HEK293T (cell line): ENCODE results near the gene MAD1L1.

Experiments used
- CTCF ChIA-PET: fragments of 350-600 bp; formaldehyde crosslinking; extraction: SDS; loops from one replicate; lab custom pipeline; 2021; ENCODE audit warnings: antibody characterized with exemption, inconsistent platforms; lab: Yijun Ruan, JAX
- POLR2A ChIA-PET: fragments of 350-600 bp; formaldehyde crosslinking; extraction: SDS; loops from one replicate; lab custom pipeline; 2020; ENCODE audit warnings: antibody characterized with exemption, inconsistent platforms; lab: Yijun Ruan, JAX
- DNase-seq: peaks from one replicate; pipeline ENCODE4 v3.0.0; 2012; ENCODE audit warnings: mixed read lengths; ENCODE audit errors: extremely low spot score
- ARNT ChIP-seq: fragments of 450-650 bp; IDR thresholded peaks from 2 replicates; pipeline ENCODE4 v1.6.1; 2017; ENCODE audit warnings: mild to moderate bottlenecking
- BHLHE40 ChIP-seq: fragments of 450-650 bp; IDR thresholded peaks from 2 replicates; pipeline ENCODE4 v1.6.1; 2016; ENCODE audit warnings: mild to moderate bottlenecking, moderate library complexity, borderline replicate concordance
- CTBP1 ChIP-seq: fragments of 450-650 bp; IDR thresholded peaks from 2 replicates; pipeline ENCODE4 v1.6.1; 2016; ENCODE audit warnings: borderline replicate concordance
- ELF4 ChIP-seq: fragments of 450-650 bp; IDR thresholded peaks from 2 replicates; pipeline ENCODE4 v1.6.1; 2017; ENCODE audit warnings: antibody characterized with exemption
- FOXA1 ChIP-seq: fragments of 450-650 bp; IDR thresholded peaks from 2 replicates; pipeline ENCODE4 v1.6.1; 2016; ENCODE audit warnings: mild to moderate bottlenecking
- FOXK2 ChIP-seq: fragments of 450-650 bp; IDR thresholded peaks from 2 replicates; pipeline ENCODE4 v1.6.1; 2016; ENCODE audit warnings: mild to moderate bottlenecking
- FOXM1 ChIP-seq: fragments of 450-650 bp; IDR thresholded peaks from 2 replicates; pipeline ENCODE4 v1.6.1; 2017; ENCODE audit warnings: mild to moderate bottlenecking, borderline replicate concordance
- HDGF ChIP-seq: fragments of 450-650 bp; IDR thresholded peaks from 2 replicates; pipeline ENCODE4 v1.6.1; 2017; ENCODE audit warnings: antibody characterized with exemption, borderline replicate concordance
- LEF1 ChIP-seq: fragments of 450-650 bp; IDR thresholded peaks from 2 replicates; pipeline ENCODE4 v1.6.1; 2017; ENCODE audit warnings: mild to moderate bottlenecking, borderline replicate concordance
- NFRKB ChIP-seq: fragments of 450-650 bp; IDR thresholded peaks from 2 replicates; pipeline ENCODE4 v1.6.1; 2016; ENCODE audit warnings: mild to moderate bottlenecking, moderate library complexity
- PKNOX1 ChIP-seq: fragments of 450-650 bp; IDR thresholded peaks from 2 replicates; pipeline ENCODE4 v1.6.1; 2016
- SP1 ChIP-seq: fragments of 450-650 bp; IDR thresholded peaks from 2 replicates; pipeline ENCODE4 v1.6.1; 2017
- SUZ12 ChIP-seq: fragments of 450-650 bp; IDR thresholded peaks from 2 replicates; pipeline ENCODE4 v1.6.1; 2016; ENCODE audit warnings: mild to moderate bottlenecking
- TARDBP ChIP-seq: fragments of 450-650 bp; IDR thresholded peaks from 2 replicates; pipeline ENCODE4 v1.6.1; 2016

MAD1L1 gene

GRCh38 chr7:2258661-2259365 is 26.1 kb upstream of the MAD1L1 start:
- CTCF ChIA-PET, result no interaction called here
- POLR2A ChIA-PET, result no interaction called here
- DNase-seq, result no peak
- no peak for TF ChIP-seq HDGF

GRCh38 chr7:2257651-2258050 is 24.9 kb upstream of the MAD1L1 start:
- ChIA-PET POLR2A (interaction anchor here (1.9 kb wide), 1 partner anchor 16 kb away, joined by 5 read pairs; the partner anchor contains the start of genes MRM2 and NUDT1), CTCF (interaction anchor here (0.6 kb wide), 1 partner anchor 294 kb away, joined by 4 read pairs; no protein-coding TSS in a partner anchor)
- TF ChIP-seq BHLHE40 (no peak), SUZ12 (no peak), FOXM1 (no peak), SP1 (no peak), CTBP1 (no peak)
- no peak for DNase-seq

- POLR2A ChIA-PET, result interaction anchor here (1.9 kb wide), 1 partner anchor 15 kb away, joined by 5 read pairs; the partner anchor contains the start of genes MRM2 and NUDT1
- TF ChIP-seq TARDBP (no peak), FOXK2 (no peak), HDGF (no peak), FOXA1 (no peak), ELF4 (no peak), NFRKB (no peak), SUZ12 (no peak)
- DNase-seq, result no peak
- CTCF ChIA-PET, result no interaction called here
These were observed 24.4 kb upstream of the MAD1L1 start for GRCh38 chr7:2257046-2257551.

GRCh38 chr7:2256306-2257045 is 23.7 kb upstream of the MAD1L1 start:
- ChIA-PET POLR2A (interaction anchor here (1.9 kb wide), 1 partner anchor 15 kb away, joined by 5 read pairs; the partner anchor contains the start of genes MRM2 and NUDT1), CTCF (no interaction called here)
- DNase-seq, result no peak
- no peak for TF ChIP-seq HDGF
- TF ChIP-seq SUZ12, result no peak
- TF ChIP-seq FOXM1, result no peak
- no peak for TF ChIP-seq CTBP1
- no peak for TF ChIP-seq BHLHE40
- TF ChIP-seq ELF4, result no peak
- TF ChIP-seq LEF1, result no peak
- TF ChIP-seq NFRKB, result no peak
- TF ChIP-seq PKNOX1, result no peak
- TF ChIP-seq FOXK2, result no peak

- ChIA-PET CTCF (no interaction called here), POLR2A (interaction anchor here (0.8 to 1.9 kb wide), 2 partner anchors 13 to 14 kb away, joined by 4 to 5 read pairs; partner anchors contain the start of genes MRM2 and NUDT1)
- TF ChIP-seq CTBP1, result no peak
- DNase-seq, result no peak
These were observed 22.7 kb upstream of the MAD1L1 start for GRCh38 chr7:2255145-2256139.

DNA sequence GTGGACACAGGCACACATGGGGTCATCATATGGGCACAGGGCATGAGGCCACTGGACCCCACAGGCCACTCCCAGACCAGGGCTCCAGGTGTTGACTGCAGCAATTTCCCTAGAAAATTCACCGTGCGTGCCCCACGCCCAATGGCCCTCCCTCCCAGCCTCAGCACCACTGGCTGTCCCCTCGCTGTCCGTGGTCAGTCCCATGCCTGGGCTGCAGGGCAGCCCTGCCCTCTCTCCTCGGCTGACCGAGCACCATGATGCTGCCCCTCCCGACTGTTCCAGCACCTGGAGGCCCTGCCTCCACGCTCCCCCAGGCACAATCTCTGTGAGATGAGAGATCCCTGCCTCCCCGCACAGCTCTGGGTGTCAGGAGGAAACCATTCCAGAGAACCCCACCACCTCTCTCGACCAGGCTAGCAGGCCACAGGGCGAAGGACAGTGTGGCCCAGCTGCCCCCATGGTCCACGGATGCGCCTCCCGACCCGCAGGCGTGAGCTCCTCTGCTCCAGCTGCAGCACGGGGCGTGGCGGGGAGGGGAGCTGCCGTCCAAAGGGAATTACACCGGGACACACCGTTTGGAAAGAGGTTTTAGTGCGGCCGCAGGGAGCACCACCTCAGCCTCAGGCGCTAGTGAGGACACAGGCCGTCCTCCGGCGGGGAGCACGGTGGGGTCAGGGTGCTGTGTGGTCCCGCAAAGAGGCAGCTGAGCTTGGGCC is 21.8 kb upstream of the MAD1L1 start:
- CTCF ChIA-PET, result no interaction called here
- POLR2A ChIA-PET, result interaction anchor here (0.8 to 1.3 kb wide), 2 partner anchors 13 kb away, joined by 3 to 4 read pairs; partner anchors contain the start of genes MRM2 and NUDT1
- no peak for TF ChIP-seq PKNOX1
- TF ChIP-seq FOXM1, result no peak
- no peak for TF ChIP-seq TARDBP
- no peak for TF ChIP-seq BHLHE40
- no peak for TF ChIP-seq FOXA1
- no peak for TF ChIP-seq LEF1
- TF ChIP-seq ARNT, result no peak
- no peak for TF ChIP-seq SP1
- DNase-seq, result no peak
